HK-2 (cell line): ENCODE measurements around the gene PNLDC1.
"Not testable (repeated sequence)": the region's sequence is repeated elsewhere in the genome, so short reads cannot be mapped to it uniquely, and the experiment has no call there.

Source experiments
- DNase-seq: peaks from one replicate; pipeline ENCODE4 v3.0.0-alpha.2; 2018; ENCODE audit not compliant: unreplicated experiment

The PNLDC1 gene

DNA sequence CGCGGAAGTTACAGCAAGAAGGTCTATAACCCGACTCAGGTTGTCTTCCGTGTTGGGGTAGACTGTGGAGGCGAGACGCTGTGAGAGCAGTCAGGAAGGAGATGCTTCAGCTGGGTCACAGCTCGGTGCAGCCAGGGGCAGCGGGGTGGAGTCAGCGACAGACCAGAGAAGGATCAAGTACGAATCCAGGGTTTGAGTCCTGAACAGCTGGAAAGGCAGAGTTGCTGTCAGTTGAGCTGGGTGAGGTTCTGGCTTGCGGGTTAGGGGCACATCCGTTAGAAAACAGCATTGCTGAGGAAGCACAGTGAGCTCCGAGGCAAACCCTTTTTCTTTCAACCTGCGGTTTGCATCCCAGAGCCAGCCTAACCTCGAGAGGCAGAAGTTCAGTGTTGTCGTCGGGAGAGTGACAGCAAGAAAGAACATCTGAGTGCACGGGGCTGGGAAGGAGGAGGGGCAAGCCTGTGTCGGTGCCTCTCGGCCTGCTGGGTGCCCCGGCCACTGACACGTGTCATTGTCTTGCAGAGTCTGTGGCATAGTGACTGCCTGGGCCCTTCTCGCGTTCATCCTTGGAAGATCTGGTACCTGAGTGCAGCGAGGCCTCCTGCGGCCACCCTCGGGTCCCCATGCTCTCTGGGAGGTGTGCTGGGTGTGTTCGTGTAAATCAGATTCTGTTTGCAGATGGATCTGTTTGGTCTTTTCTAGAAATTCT is 20.0 kb downstream of the PNLDC1 start:
- no peak for DNase-seq

DNA sequence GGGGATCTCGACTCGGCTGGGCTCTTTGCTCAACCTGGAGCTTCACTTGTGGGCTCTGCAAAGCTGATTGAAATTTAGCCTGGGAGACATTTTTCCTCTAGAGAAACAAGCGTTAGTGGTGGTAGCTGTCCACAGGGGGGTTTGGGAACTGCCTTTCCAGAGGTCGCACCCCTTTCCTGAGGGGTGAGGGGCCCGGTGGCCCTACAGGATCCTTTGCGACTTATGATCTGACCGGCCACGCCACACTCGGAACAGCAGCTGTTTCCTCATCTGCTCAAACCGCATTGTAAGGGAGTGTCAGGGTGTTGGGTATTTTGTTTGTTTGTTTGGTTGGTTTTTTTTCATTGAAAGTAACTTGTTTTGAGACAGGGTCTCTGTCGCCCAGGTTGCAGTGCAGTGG is 21.0 kb downstream of the PNLDC1 start:
- no peak for DNase-seq

DNA sequence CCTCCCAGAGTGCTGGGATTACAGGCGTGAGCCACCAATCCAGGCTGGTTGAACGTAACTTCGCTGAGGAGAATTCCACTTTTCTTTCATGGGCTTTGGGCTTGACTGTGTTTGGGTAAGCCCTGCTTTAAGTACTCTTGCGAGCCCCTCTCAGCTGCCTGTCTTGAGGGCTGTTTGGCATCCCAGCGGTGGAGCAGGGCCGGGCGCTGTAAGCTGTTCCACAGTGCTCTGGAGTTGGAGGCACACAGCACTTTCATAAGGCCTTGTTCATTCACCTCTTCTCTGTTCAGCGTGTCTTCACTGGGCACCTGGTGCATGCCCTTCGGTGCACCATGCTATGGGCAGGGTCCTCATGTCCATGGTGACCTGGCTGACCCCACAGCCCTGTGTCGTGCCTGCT is 21.6 kb downstream of the PNLDC1 start:
- no peak for DNase-seq

DNA sequence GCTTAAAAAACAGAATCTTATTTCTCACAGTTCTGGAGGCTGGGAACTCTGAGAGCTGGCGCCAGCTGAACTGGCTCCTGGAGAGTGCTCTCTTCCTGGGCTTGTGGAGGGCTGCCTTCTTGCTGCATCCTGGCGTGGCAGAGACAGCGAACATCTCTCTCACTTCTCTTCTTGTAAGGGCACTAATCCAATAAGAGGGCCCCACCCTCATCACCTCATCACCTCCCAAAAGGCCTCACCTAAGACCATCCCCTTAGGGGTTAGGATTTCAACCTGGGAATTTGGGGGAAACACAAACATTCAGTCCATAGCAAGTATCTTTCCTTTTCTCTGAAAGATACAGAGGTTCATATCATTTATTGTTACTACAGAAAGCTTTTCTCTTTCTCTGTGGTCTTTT is 23.9 kb downstream of the PNLDC1 start:
- no peak for DNase-seq

DNA sequence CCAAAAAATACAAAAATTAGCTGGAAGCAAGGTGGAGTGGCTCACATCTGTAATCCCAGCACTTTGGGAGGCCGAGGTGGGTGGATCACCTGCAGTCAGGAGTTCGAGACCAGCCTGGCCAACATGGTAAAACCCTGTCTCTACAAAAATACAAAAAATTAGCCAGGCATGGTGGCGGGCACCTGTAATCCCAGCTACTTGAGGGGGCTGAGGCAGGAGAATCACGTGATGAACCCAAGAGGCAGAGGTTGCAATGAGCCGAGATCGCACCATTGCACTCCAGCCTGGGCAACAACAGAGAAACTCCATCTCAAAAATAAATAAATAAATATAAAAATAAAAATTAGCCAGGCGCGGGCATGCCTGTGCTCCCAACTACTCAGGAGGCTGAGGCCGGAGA is 24.6 kb downstream of the PNLDC1 start:
- DNase-seq, result not testable (repeated sequence)

- DNase-seq, result no peak
These were observed 25.9 kb downstream of the PNLDC1 start for GRCh38 chr6:159826004-159826403.

DNA sequence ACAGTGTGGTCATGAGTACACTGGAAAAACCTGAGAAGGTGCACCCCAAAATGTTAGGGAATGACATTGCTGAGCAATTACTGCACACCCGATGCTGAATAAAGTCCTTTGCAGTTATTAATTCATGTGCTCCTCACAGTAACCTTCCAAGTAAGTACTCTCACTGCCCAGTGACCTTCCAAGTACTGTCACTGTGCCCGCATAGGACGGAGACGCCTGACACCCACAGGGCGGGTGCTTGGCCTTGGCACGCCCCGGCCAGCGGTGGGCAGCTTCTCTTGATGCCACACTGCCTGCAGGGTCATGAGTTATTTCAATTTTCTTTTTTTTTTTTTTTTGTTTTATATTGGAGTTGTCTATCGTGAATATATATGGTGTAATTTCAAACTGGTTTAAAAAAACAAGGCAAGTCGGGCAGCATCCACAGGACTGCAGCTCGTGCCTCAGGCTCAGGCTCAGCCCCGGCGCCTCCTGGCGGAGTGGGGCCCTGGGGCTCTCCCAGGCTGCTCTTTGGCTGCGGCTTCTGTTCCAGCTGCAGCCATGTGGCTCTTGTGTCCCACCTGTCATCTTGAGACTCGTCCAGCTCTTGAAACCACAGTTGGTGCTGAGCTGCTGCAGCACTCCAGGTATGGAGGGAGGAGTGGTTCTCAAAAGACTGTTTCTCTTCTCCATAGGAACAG is 27.0 kb downstream of the PNLDC1 start:
- DNase-seq, result no peak

- no peak for DNase-seq
These were observed 28.0 kb downstream of the PNLDC1 start for GRCh38 chr6:159828074-159828473.

GRCh38 chr6:159829526-159829925 is 29.4 kb downstream of the PNLDC1 start:
- DNase-seq, result no peak

GRCh38 chr6:159830501-159831372 is 30.7 kb downstream of the PNLDC1 start:
- no peak for DNase-seq

DNA sequence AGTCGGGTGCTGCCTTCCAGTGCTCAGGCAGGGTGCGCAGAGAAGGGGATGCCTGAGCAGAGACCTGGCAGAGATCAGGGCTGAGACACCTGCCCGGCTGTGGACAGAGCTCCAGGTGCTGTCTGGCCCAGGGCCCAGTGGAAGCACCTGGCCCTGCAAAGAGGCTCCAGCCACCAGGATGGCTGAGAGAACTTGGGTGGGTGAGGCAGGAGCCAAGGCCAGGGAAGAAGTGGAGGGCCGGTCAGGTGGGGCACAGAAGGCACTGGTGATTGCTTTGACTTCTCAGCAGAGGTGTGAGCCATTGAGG is 31.2 kb downstream of the PNLDC1 start:
- DNase-seq, result no peak

DNA sequence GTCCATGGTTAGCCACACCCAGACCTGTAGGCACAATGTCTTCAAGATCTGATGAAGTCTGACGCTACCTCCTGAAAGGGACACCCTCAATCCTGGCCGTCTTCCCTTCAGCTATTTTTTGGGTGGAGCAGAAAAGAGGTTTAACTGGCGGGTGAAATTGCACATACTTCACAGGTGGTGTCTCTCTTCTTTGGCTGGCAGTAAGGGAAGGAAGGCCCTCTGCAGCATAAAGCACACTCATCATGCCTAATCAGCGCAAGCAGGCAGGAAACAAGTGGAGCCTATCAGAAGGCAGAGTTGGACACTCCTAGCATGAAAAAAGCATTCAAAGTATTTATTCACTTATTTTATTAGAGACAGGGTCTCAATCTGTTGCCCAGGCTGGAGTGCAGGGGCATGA is 32.9 kb downstream of the PNLDC1 start:
- no peak for DNase-seq

GRCh38 chr6:159833556-159833955 is 33.5 kb downstream of the PNLDC1 start:
- DNase-seq, result no peak

DNA sequence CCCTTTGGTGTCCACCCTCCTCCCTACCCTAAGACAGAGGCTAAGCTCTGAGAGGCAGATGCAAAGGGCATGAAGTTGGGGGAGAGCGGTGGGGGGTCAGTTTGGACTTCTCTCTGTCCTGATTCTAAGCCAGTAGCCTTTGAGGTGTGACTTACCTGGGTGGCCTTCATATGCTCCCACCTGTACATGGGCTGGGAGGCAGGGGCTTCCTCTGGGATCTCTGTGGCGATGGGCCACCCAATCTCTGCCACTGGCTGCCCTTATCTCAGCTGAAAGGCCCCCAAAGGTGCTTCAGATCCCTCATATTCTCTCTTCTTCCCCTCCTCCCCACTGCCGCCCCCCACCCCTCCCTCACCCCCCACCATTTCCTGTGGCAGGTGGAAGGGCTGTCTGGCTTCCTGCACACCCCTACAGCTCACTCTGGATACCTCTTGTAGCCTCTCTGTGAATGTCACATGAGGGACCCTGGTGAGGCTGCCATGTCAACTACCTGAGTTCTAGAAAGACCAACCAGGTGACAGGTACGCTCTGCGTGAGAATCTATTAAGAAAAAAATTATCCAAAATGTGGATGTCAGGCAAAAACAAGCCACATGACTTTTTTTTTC is 34.0 kb downstream of the PNLDC1 start:
- DNase-seq, result no peak

GRCh38 chr6:159836718-159837490 is 36.8 kb downstream of the PNLDC1 start:
- no peak for DNase-seq

- no peak for DNase-seq
These were observed 37.4 kb downstream of the PNLDC1 start for GRCh38 chr6:159837511-159837910.

DNA sequence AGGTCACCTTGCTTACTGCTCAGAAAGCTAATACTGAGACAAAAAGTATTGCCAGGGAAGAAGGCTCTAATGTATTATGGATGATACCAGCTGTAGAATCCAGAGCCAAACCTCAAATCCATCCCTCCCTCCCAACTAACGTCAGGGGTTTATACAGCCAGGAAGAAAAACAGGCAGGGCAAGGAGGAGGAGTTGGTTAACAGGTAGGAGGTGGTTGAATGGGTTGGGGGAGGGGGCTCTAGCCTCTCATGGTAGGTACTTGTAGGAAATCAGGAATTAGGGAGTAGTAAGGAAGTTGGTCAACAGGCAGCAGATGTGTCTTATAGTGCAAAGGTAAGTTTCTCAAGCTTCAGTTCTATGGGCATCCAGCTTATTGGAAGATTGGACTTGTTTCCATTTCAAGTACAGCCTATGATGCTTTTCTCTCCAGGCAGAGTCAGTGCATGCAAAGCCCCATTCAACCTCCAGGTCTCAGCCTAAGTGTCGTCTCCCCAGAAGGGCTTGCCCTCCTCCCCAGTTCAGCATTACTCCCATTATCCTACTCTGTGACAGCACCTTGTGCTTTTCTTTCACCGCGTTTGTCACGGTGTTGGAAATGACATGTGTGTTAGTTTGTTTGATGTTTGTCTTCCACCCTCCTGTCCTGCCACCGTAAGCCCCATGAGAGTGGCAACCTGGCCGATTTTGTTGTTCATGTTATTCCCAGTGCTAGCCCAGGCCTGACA is 38.1 kb downstream of the PNLDC1 start:
- no peak for DNase-seq

GRCh38 chr6:159842035-159842434 is 42.0 kb downstream of the PNLDC1 start:
- no peak for DNase-seq

- DNase-seq, result no peak
These were observed 44.9 kb downstream of the PNLDC1 start for GRCh38 chr6:159844737-159845645.

DNA sequence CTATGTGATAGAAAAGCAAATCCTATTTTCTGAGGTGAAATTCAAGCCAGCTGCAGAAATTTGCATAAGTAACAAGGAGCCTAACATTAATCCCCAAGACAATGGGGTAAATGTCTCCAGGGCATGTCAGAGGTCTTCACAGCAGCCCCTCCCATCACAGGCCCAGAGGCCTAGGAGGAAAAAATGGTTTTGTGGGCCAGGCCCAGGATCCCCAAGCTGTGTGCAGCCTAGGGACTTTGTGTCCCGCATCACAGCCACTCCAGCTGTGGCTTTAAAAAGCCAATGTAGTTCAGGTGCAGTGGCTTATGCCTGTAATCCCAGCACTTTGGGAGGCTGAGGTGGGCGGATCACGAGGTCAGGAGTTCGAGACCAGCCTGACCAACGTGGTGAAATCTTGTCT is 48.5 kb downstream of the PNLDC1 start:
- DNase-seq, result not testable (repeated sequence)
